ENCODE results near the gene TAGLN.

The TAGLN gene

DNA sequence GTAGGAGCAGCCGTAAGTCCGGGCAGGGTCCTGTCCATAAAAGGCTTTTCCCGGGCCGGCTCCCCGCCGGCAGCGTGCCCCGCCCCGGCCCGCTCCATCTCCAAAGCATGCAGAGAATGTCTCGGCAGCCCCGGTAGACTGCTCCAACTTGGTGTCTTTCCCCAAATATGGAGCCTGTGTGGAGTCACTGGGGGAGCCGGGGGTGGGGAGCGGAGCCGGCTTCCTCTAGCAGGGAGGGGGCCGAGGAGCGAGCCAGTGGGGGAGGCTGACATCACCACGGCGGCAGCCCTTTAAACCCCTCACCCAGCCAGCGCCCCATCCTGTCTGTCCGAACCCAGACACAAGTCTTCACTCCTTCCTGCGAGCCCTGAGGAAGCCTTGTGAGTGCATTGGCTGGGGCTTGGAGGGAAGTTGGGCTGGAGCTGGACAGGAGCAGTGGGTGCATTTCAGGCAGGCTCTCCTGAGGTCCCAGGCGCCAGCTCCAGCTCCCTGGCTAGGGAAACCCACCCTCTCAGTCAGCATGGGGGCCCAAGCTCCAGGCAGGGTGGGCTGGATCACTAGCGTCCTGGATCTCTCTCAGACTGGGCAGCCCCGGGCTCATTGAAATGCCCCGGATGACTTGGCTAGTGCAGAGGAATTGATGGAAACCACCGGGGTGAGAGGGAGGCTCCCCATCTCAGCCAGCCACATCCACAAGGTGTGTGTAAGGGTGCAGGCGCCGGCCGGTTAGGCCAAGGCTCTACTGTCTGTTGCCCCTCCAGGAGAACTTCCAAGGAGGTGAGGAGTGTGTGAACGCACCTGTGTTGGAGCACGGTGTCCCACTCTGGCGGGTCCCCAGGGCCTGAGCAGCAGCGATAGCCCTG lies at the start of gene TAGLN:
TSS of gene TAGLN (plus strand) at position 318 of the 863 bp plus-strand sequence. CDS start 3,644 bp downstream, outside the sequence.
- CTCF ChIA-PET = no interaction called here
- DNase-seq (ENCODE audit: extremely low spot score) = no peak
- POLR2A ChIA-PET = no interaction called here
- no peak for TF ChIP-seq ARNT (IDR thresholded peaks at IDR 0.05)
- TF ChIP-seq HDGF (IDR thresholded peaks at IDR 0.05; ENCODE audit: borderline replicate concordance) = no peak
- TF ChIP-seq FOXM1 (IDR thresholded peaks at IDR 0.05; ENCODE audit: borderline replicate concordance) = no peak
- TF ChIP-seq NFRKB (IDR thresholded peaks at IDR 0.05) = no peak
- TF ChIP-seq ELF4 (IDR thresholded peaks at IDR 0.05) = no peak
- TF ChIP-seq L3MBTL2 (conservative IDR thresholded peaks at IDR 0.05) = no peak
- no peak for TF ChIP-seq ZNF384 (IDR thresholded peaks at IDR 0.05)
- TF ChIP-seq SUZ12 (IDR thresholded peaks at IDR 0.05) = no peak
- TF ChIP-seq, protein P1, sequence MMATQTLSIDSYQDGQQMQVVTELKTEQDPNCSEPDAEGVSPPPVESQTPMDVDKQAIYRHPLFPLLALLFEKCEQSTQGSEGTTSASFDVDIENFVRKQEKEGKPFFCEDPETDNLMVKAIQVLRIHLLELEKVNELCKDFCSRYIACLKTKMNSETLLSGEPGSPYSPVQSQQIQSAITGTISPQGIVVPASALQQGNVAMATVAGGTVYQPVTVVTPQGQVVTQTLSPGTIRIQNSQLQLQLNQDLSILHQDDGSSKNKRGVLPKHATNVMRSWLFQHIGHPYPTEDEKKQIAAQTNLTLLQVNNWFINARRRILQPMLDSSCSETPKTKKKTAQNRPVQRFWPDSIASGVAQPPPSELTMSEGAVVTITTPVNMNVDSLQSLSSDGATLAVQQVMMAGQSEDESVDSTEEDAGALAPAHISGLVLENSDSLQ (IDR thresholded peaks at IDR 0.05) = no peak
- TF ChIP-seq BHLHE40 (IDR thresholded peaks at IDR 0.05; ENCODE audit: borderline replicate concordance) = no peak
- no peak for TF ChIP-seq TARDBP (IDR thresholded peaks at IDR 0.05)
- TF ChIP-seq LEF1 (IDR thresholded peaks at IDR 0.05; ENCODE audit: borderline replicate concordance) = no peak
- TF ChIP-seq FOXA1 (IDR thresholded peaks at IDR 0.05) = no peak
- no peak for TF ChIP-seq SP1 (IDR thresholded peaks at IDR 0.05)
- no peak for TF ChIP-seq CTBP1 (IDR thresholded peaks at IDR 0.05; ENCODE audit: borderline replicate concordance)

DNA sequence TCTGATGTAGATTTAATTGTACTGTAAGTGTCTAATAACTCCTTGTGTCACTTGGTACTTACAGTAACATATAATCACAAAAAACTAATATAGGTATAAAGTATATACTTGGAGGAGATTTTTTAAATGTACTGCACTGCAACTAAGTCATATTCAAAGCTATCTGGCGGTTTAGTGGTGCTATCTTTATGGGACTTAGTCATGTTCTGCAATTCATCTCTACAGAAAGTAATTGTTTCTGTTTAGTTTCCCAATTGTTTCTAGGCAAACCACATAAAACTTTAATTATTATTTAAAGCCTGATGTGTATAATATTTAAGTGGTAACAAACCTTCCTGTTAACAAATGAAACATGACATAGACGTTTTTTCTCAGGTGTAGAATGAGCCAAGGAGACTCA lies 47.1 kb upstream of the TAGLN start:
- ChIA-PET POLR2A (interaction anchor here (0.9 kb wide), 1 partner anchor 9 kb away, joined by 3 read pairs; the partner anchor contains the start of gene PAFAH1B2), CTCF (no interaction called here)

DNA sequence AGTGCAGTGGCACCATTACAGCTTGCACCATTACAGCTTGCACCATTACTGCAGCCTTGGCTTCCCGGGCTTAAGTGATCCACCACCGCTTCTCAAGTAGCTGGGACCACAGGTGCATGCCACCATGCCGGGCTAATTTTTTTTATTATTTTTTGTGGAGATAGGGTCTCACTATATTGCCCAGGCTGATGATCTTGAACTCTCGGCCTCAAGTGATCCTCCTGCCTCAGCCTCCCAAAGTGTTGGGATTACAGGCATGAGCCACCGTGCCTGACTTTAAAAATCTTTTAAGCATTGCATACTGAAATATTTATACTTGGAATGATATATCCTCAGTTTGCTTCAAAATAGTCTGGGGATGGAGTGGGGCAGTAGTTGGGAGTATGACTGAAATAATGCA lies 44.7 kb upstream of the TAGLN start:
- TF ChIP-seq CTBP1 (IDR thresholded peaks at IDR 0.05; ENCODE audit: borderline replicate concordance) (no peak), BHLHE40 (IDR thresholded peaks at IDR 0.05; ENCODE audit: borderline replicate concordance) (no peak), FOXK2 (IDR thresholded peaks at IDR 0.05) (no peak), L3MBTL2 (conservative IDR thresholded peaks at IDR 0.05) (no peak), SP1 (IDR thresholded peaks at IDR 0.05) (no peak), SUZ12 (IDR thresholded peaks at IDR 0.05) (no peak)
- TF ChIP-seq, protein P1 (IDR thresholded peaks at IDR 0.05) = no peak
- DNase-seq (ENCODE audit: extremely low spot score) = no peak
- CTCF ChIA-PET = interaction anchor here (0.8 to 0.9 kb wide), 2 partner anchors 9 to 72 kb away, joined by 3 read pairs; no protein-coding TSS in a partner anchor
- POLR2A ChIA-PET = interaction anchor here (1.3 kb wide), 1 partner anchor 10 kb away, joined by 7 read pairs; the partner anchor contains the start of gene PAFAH1B2

More for the DNA sequence above, 47.1 kb upstream of the TAGLN start:
- no peak for DNase-seq (ENCODE audit: extremely low spot score)
- TF ChIP-seq SP1 (IDR thresholded peaks at IDR 0.05) (no peak), HDGF (IDR thresholded peaks at IDR 0.05; ENCODE audit: borderline replicate concordance) (no peak), NFRKB (IDR thresholded peaks at IDR 0.05) (no peak), FOXM1 (IDR thresholded peaks at IDR 0.05; ENCODE audit: borderline replicate concordance) (no peak), L3MBTL2 (conservative IDR thresholded peaks at IDR 0.05) (no peak), SUZ12 (IDR thresholded peaks at IDR 0.05) (no peak), BHLHE40 (IDR thresholded peaks at IDR 0.05; ENCODE audit: borderline replicate concordance) (no peak), ARNT (IDR thresholded peaks at IDR 0.05) (no peak), ELF4 (IDR thresholded peaks at IDR 0.05) (no peak), ZNF384 (IDR thresholded peaks at IDR 0.05) (no peak), LEF1 (IDR thresholded peaks at IDR 0.05; ENCODE audit: borderline replicate concordance) (no peak), CTBP1 (IDR thresholded peaks at IDR 0.05; ENCODE audit: borderline replicate concordance) (no peak), TARDBP (IDR thresholded peaks at IDR 0.05) (no peak), FOXK2 (IDR thresholded peaks at IDR 0.05) (no peak), FOXA1 (IDR thresholded peaks at IDR 0.05) (no peak)
- TF ChIP-seq, protein P1 (IDR thresholded peaks at IDR 0.05) = no peak

DNA sequence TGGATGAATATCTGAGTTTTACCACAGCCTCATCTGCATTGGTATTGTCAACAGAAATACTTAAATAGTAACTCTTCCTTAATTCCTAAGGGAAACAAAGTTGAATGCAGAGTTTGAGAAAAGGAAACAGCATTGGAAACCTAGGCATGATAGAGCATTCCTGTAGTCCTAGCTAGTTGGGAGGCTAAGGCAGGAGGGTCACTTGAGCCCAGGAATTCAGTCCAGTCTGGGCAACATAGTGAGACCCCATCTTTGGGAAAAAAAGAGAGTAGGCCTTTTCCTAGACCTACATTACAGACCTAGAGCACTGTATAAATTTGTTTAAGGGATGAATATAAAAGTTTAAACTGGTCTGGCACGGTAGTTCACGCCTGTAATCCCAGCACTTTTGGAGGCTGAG lies 41.7 kb upstream of the TAGLN start:
- no peak for DNase-seq (ENCODE audit: extremely low spot score)

DNA sequence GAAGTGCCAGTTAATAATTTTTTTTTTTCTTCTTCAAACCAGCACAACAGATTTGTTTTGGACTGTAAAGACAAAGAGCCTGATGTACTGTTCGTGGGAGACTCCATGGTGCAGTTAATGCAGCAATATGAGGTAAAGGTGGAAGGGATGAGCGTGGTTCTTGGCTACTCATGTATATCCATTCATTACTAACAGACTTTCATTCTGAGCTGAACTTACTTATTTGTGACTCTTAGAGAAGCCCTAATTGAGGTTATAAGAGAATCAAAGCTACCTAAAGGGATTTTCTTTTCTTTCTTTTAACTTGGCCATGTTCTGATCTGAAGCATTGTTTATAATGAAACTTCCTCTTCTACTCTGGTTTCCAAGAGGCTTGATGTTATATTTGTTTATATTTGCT lies 39.3 kb upstream of the TAGLN start:
- TF ChIP-seq CTBP1 (IDR thresholded peaks at IDR 0.05; ENCODE audit: borderline replicate concordance) (no peak), ARNT (IDR thresholded peaks at IDR 0.05) (no peak), HDGF (IDR thresholded peaks at IDR 0.05; ENCODE audit: borderline replicate concordance) (no peak), NFRKB (IDR thresholded peaks at IDR 0.05) (no peak), FOXK2 (IDR thresholded peaks at IDR 0.05) (no peak), FOXA1 (IDR thresholded peaks at IDR 0.05) (no peak), SUZ12 (IDR thresholded peaks at IDR 0.05) (no peak), ZNF384 (IDR thresholded peaks at IDR 0.05) (no peak), ELF4 (IDR thresholded peaks at IDR 0.05) (no peak), TARDBP (IDR thresholded peaks at IDR 0.05) (no peak), LEF1 (IDR thresholded peaks at IDR 0.05; ENCODE audit: borderline replicate concordance) (no peak), FOXM1 (IDR thresholded peaks at IDR 0.05; ENCODE audit: borderline replicate concordance) (no peak), L3MBTL2 (conservative IDR thresholded peaks at IDR 0.05) (no peak), BHLHE40 (IDR thresholded peaks at IDR 0.05; ENCODE audit: borderline replicate concordance) (no peak), SP1 (IDR thresholded peaks at IDR 0.05) (no peak)
- TF ChIP-seq, protein P1 (IDR thresholded peaks at IDR 0.05) = no peak
- ChIA-PET CTCF (no interaction called here), POLR2A (interaction anchor here (1.6 kb wide), 1 partner anchor 16 kb away, joined by 4 read pairs; the partner anchor contains the start of gene PAFAH1B2)
- DNase-seq (ENCODE audit: extremely low spot score) = no peak

More for the DNA sequence above, 41.7 kb upstream of the TAGLN start:
- ChIA-PET CTCF (interaction anchor here (0.5 kb wide), 1 partner anchor 75 kb away, joined by 3 read pairs; the partner anchor contains the start of gene RNF214), POLR2A (no interaction called here)
- TF ChIP-seq HDGF (IDR thresholded peaks at IDR 0.05; ENCODE audit: borderline replicate concordance) (no peak), LEF1 (IDR thresholded peaks at IDR 0.05; ENCODE audit: borderline replicate concordance) (no peak), ARNT (IDR thresholded peaks at IDR 0.05) (no peak), ELF4 (IDR thresholded peaks at IDR 0.05) (no peak), NFRKB (IDR thresholded peaks at IDR 0.05) (no peak), CTBP1 (IDR thresholded peaks at IDR 0.05; ENCODE audit: borderline replicate concordance) (no peak), BHLHE40 (IDR thresholded peaks at IDR 0.05; ENCODE audit: borderline replicate concordance) (no peak), ZNF384 (IDR thresholded peaks at IDR 0.05) (no peak), FOXA1 (IDR thresholded peaks at IDR 0.05) (no peak)
